Heart right ventricle (tissue), 16 donors: ENCODE results near the gene FLNB. TPM values are rescaled to one million over a fixed set of nuclear protein-coding genes. Genes with fewer than 3 reads are reported as not detected.

ENCODE experiments used
- ATAC-seq, 8 donors: fragments of 200-7000 bp; cut with Tn5 transposase; one replicate each; pipeline ENCODE4 v1.9.1; 2020; ENCODE audit warnings: mild to moderate bottlenecking in 8 of 8, moderate library complexity in 8 of 8, moderate number of reproducible peaks in 1 of 8
- DNase-seq, 2 donors: peaks; one replicate each; pipeline ENCODE4 v3.0.0-alpha.2; 2020
- H3K27ac ChIP-seq, 10 donors: fragments of 200-600 bp; sonication (generic) in 2 of 10; one replicate each; pipeline versions ENCODE4 v1.5.0 to v1.8.0; 2020 to 2022; ENCODE audit warnings: mild to moderate bottlenecking in 3 of 10
- H3K27me3 ChIP-seq, 7 donors: fragments of 200-600 bp; one replicate each; pipeline ENCODE4 v1.8.0; 2021 to 2022; ENCODE audit warnings: mild to moderate bottlenecking in 2 of 7
- H3K36me3 ChIP-seq, 9 donors: fragments of 200-600 bp; sonication (generic) in 1 of 9; one replicate each; pipeline versions ENCODE4 v1.5.0 to v1.8.0; 2020 to 2022; ENCODE audit warnings: mild to moderate bottlenecking in 2 of 9
- H3K4me1 ChIP-seq, 9 donors: fragments of 200-600 bp; sonication (generic) in 1 of 9; one replicate each; pipeline versions ENCODE4 v1.5.0 to v1.8.0; 2020 to 2022; ENCODE audit warnings: mild to moderate bottlenecking in 4 of 9
- H3K4me3 ChIP-seq, 10 donors: fragments of 200-600 bp; sonication (generic) in 2 of 10; one replicate each; pipeline versions ENCODE4 v1.5.0 to v1.8.0; 2020 to 2022; ENCODE audit warnings: mild to moderate bottlenecking in 7 of 10, moderate library complexity in 2 of 10
- H3K9me3 ChIP-seq, 11 donors: fragments of 200-600 bp in 10 of 11; sonication (generic) in 2 of 11; one replicate each; pipeline versions ENCODE4 v1.5.0 to v1.8.0; 2013 to 2022; ENCODE audit warnings: mild to moderate bottlenecking in 2 of 11, control low read depth in 1 of 11, moderate library complexity in 1 of 11
- CTCF ChIP-seq, 9 donors: fragments of 200-600 bp; sonication (generic) in 2 of 9; IDR thresholded peaks; one replicate each; pipeline versions ENCODE4 v1.5.0 to v1.8.0; 2021 to 2022; ENCODE audit warnings: antibody characterized with exemption in 9 of 9, mild to moderate bottlenecking in 5 of 9, moderate library complexity in 1 of 9
- WGBS, 2 donors: extraction: QIAGEN DNeasy Blood & Tissue Kit; methylation state at CpG; one replicate each; pipeline ENCODE4 v1.1.7; 2013; ENCODE audit warnings: inconsistent platforms in 1 of 2; 5-methylcytosine and 5-hydroxymethylcytosine counted together
- intact Hi-C, 10 donors: fragments of 100-400 bp; cut with DNase I; formaldehyde crosslinking; loops; one replicate each; pipeline versions ENCODE4 v1.11.1 to v1.14.2; 2022
- polyA plus RNA-seq, 2 donors: library from polyadenylated mRNA; stranded (reverse); fragments of 200-250 nt; gene quantifications; one replicate each; pipeline ENCODE4 v1.2.3, GENCODE V29; 2013
- total RNA-seq, 10 donors: library from RNA; stranded (reverse); fragmentation: NEBNext Ultra II Directional in 3 of 10; extraction: Animal tissue kit (Norgen Biotek cat#: 25700) in 3 of 10; gene quantifications; one replicate each; pipeline versions ENCODE4 v1.2.1 to v1.2.4, GENCODE V29; 2021 to 2023
- donor health status: Arrhythmogenic right ventricular cardiomyopathy.
- donor health status: ischemic (EF 13 %, LVEDD 7.1; RV severe dilation, severe dysfunction).
- donor health status: healthy with polysubstance abuse.
- donor health status: DM: no; HTN: yes; CAD: no.
- donor health status: DM: no; HTN: no; CAD: no.
- donor health status: ischemic (EF 25% LVEDD 6.9; RV normal size, moderate dysfunction).
- donor health status: ischemic (EF 25% LVEDD 5.7; RV mildly dilated, moderate dysfunction).
- donor health status: healthy.
- donor health status: DM: yes; HTN: yes; CAD: no.
- donor health status: Ischemic cardiomyopathy.
- donor health status: ischemic (EF 35%, LVEDD 5.7; RV mildly dilated, moderate dysfunction).
- donor health status: nonischemic (EF 11% LVEDD 7.7; RV severe dilation, severe dysfunction).
- donor health status: DM: yes; HTN: yes; CAD: no.
- donor health status: PGD.
- donor health status: ischemic (EF 29% LVEDD 5.4; RV normal size, mild dysfunction).
- donor health status: nonischemic (EF 23%, LVEDD 6.1; RV moderate dilation, normal function).

FLNB gene
- total and polyA plus RNA-seq, 12 donors = 27.4 to 65.3 (median 38.6) TPM

GRCh38 chr3:58027704-58028317 is 19.6 kb downstream of the FLNB start:
- DNase-seq (no peak), ATAC-seq (no peak)
- TF ChIP-seq CTCF (IDR thresholded peaks at IDR 0.05) = no peak
- 76 to 89% methylated on average over 6 of the region's 6 CpGs for WGBS, 2 donors
- Histone ChIP-seq H3K4me1 (peaks cover 0 to 51% (median 8%) of the 10 kb centered on the region in 9 donors), H3K9me3 (no peaks in the 10 kb centered on the region), H3K27me3 (no peaks in the 10 kb centered on the region), H3K4me3 (no peak overlapping the region), H3K27ac (no peak overlapping the region), H3K36me3 (no peaks in the 10 kb centered on the region)
- intact Hi-C loops = no loop called here

- H3K27ac ChIP-seq = no peak overlapping the region
- no peaks in the 10 kb centered on the region for H3K9me3 ChIP-seq
- TF ChIP-seq CTCF (IDR thresholded peaks at IDR 0.05) = no peak
- intact Hi-C loops = no loop called here
- H3K4me1 ChIP-seq = peaks cover 0 to 43% (median 8%) of the 10 kb centered on the region in 9 donors
- no peak overlapping the region for H3K4me3 ChIP-seq
- no peak for ATAC-seq
- no peaks in the 10 kb centered on the region for H3K36me3 ChIP-seq
- no peaks in the 10 kb centered on the region for H3K27me3 ChIP-seq
- WGBS, 2 donors = 50 to 56% methylated on average over 1 of the region's 1 CpG
- no peak for DNase-seq
Measured at GRCh38 chr3:58028902-58029301, 20.7 kb downstream of the FLNB start.

GRCh38 chr3:58029842-58030584 is 21.8 kb downstream of the FLNB start:
- no peak for DNase-seq
- WGBS, 2 donors = 92 to 95% methylated on average over 5 of the region's 5 CpGs
- H3K27ac ChIP-seq = no peak overlapping the region
- no peak overlapping the region for H3K4me3 ChIP-seq
- no peaks in the 10 kb centered on the region for H3K9me3 ChIP-seq
- H3K27me3 ChIP-seq = no peaks in the 10 kb centered on the region
- intact Hi-C loops = no loop called here
- H3K36me3 ChIP-seq = no peaks in the 10 kb centered on the region
- no peak for ATAC-seq
- peaks cover 0 to 39% (median 9%) of the 10 kb centered on the region in 9 donors for H3K4me1 ChIP-seq
- no peak for TF ChIP-seq CTCF (IDR thresholded peaks at IDR 0.05)

GRCh38 chr3:58032186-58032585 is 24.0 kb downstream of the FLNB start:
- Histone ChIP-seq H3K36me3 (no peaks in the 10 kb centered on the region), H3K9me3 (no peaks in the 10 kb centered on the region), H3K27me3 (no peaks in the 10 kb centered on the region), H3K4me1 (peaks cover 0 to 39% (median 13%) of the 10 kb centered on the region in 9 donors), H3K27ac (no peak overlapping the region), H3K4me3 (no peak overlapping the region)
- intact Hi-C loops = no loop called here
- no peak for TF ChIP-seq CTCF (IDR thresholded peaks at IDR 0.05)
- no peak for DNase-seq
- WGBS, 2 donors = 86 to 92% methylated on average over 4 of the region's 4 CpGs
- no peak for ATAC-seq
